GM21528 (cell line): Measurements from ENCODE around the gene LMBR1.
A peak's percentile ranks its signal among the peaks of the same experiment; 100 is the strongest.
"Not testable (repeated sequence)": the region's sequence is repeated elsewhere in the genome, so short reads cannot be mapped to it uniquely, and the experiment has no call there.

ENCODE experiments used
- ATAC-seq: cut with Tn5 transposase; IDR thresholded peaks from one replicate; pipeline ENCODE4 v1.9.1; 2021; ENCODE audit warnings: mild to moderate bottlenecking, moderate library complexity; ENCODE audit not compliant: unreplicated experiment, low FRiP score

LMBR1 gene

GRCh38 chr7:156816943-156817572 lies 75.9 kb downstream of the LMBR1 start:
- ATAC-seq, result no peak

GRCh38 chr7:156811706-156812105 lies 81.3 kb downstream of the LMBR1 start:
- ATAC-seq, result no peak

- ATAC-seq, result not testable (repeated sequence)
Observed at GRCh38 chr7:156803656-156804055, 89.3 kb downstream of the LMBR1 start.

GRCh38 chr7:156802214-156802613 lies 90.8 kb downstream of the LMBR1 start:
- ATAC-seq, result no peak

GRCh38 chr7:156795415-156795814 lies 97.6 kb downstream of the LMBR1 start:
- ATAC-seq, result no peak

GRCh38 chr7:156793334-156793733 lies 99.6 kb downstream of the LMBR1 start:
- no peak for ATAC-seq

GRCh38 chr7:156792611-156793010 lies 100.4 kb downstream of the LMBR1 start:
- no peak for ATAC-seq

GRCh38 chr7:156791241-156791640 lies 101.7 kb downstream of the LMBR1 start:
- no peak for ATAC-seq

- no peak for ATAC-seq
Observed at GRCh38 chr7:156790264-156790663, 102.7 kb downstream of the LMBR1 start.

- ATAC-seq, result no peak
Observed at GRCh38 chr7:156785998-156786543, 106.9 kb downstream of the LMBR1 start.

GRCh38 chr7:156783864-156784263 lies 109.1 kb downstream of the LMBR1 start:
- ATAC-seq, result no peak

GRCh38 chr7:156781972-156782371 lies 111.0 kb downstream of the LMBR1 start:
- no peak for ATAC-seq

GRCh38 chr7:156780724-156781455 lies 112.1 kb downstream of the LMBR1 start:
- peak; percentile 92 for ATAC-seq

GRCh38 chr7:156778668-156779067 lies 114.3 kb downstream of the LMBR1 start:
- ATAC-seq, result no peak

GRCh38 chr7:156778201-156778600 lies 114.8 kb downstream of the LMBR1 start:
- ATAC-seq, result no peak

- ATAC-seq, result no peak
Observed at GRCh38 chr7:156777364-156778069, 115.5 kb downstream of the LMBR1 start.

GRCh38 chr7:156776527-156776926 lies 116.5 kb downstream of the LMBR1 start:
- no peak for ATAC-seq

GRCh38 chr7:156773966-156774365 lies 119.0 kb downstream of the LMBR1 start:
- peak; percentile 58 for ATAC-seq

- ATAC-seq, result no peak
Observed at GRCh38 chr7:156772725-156773124, 120.3 kb downstream of the LMBR1 start.

GRCh38 chr7:156768698-156769472 lies 124.1 kb downstream of the LMBR1 start:
- no peak for ATAC-seq
